Activated CD4-positive, alpha-beta memory T cell treated with anti-CD3 and anti-CD28 coated beads, Interleukin-2, amount 10 ng/mL, durations not matched to agents 7 days and 5 days (primary cell): ENCODE measurements around the gene WBP4. TPM values are rescaled to one million over a fixed set of nuclear protein-coding genes. Genes with fewer than 3 reads are reported as not detected.

Experiments
- CTCF ChIA-PET: fragments of 350-600 bp; sonication (Branson Sonifier 250); formaldehyde crosslinking; loops from one replicate; lab custom pipeline; 2021; ENCODE audit warnings: antibody characterized with exemption, inconsistent platforms; lab: Charles Lee
- POLR2A ChIA-PET: fragments of 350-600 bp; sonication (Branson Sonifier 250); formaldehyde crosslinking; loops from one replicate; lab custom pipeline; 2021; ENCODE audit warnings: antibody characterized with exemption; lab: Charles Lee
- DNase-seq: peaks from one replicate; pipeline ENCODE4 v3.0.0-alpha.2; 2020
- H3K27ac Mint-ChIP-seq: one replicate; pipeline ENCODE4 v1.8.0; 2021; ENCODE audit warnings: mild to moderate bottlenecking, mixed read lengths
- H3K27me3 Mint-ChIP-seq: one replicate; pipeline ENCODE4 v1.8.0; 2021; ENCODE audit warnings: mixed read lengths
- H3K36me3 Mint-ChIP-seq: one replicate; pipeline ENCODE4 v1.8.0; 2021; ENCODE audit warnings: low read depth, mixed read lengths
- H3K4me1 Mint-ChIP-seq: one replicate; pipeline ENCODE4 v1.8.0; 2021; ENCODE audit warnings: mixed read lengths
- H3K4me3 Mint-ChIP-seq: one replicate; pipeline ENCODE4 v1.8.0; 2021; ENCODE audit warnings: mild to moderate bottlenecking, mixed read lengths
- H3K9me3 Mint-ChIP-seq: one replicate; pipeline ENCODE4 v1.8.0; 2021; ENCODE audit warnings: mixed read lengths
- total RNA-seq, 2 experiments: library from RNA; stranded (reverse); gene quantifications; one replicate each; pipeline ENCODE4 v1.2.3, GENCODE V29; 2021

Gene WBP4
- total RNA-seq, 2 experiments from 2014 or later = 9.0 to 9.3 TPM

GRCh38 chr13:41052441-41052840 lies 8.9 kb upstream of the WBP4 start:
- ChIA-PET CTCF (interaction anchor here (0.7 to 3.9 kb wide), 7 partner anchors 22 to 170 kb away, joined by 3 to 28 read pairs (median 6); partner anchors contain the start of gene ELF1), POLR2A (interaction anchor here (11.9 kb wide), 1 partner anchor 35 kb away, joined by 147 read pairs; the partner anchor contains the start of gene ELF1)
- H3K36me3 Mint-ChIP-seq = peaks cover 15% of the 10 kb centered on the region
- no peaks in the 10 kb centered on the region for H3K27me3 Mint-ChIP-seq
- peaks cover 5% of the 10 kb centered on the region for H3K9me3 Mint-ChIP-seq
- DNase-seq = no peak
- no peak overlapping the region for H3K27ac Mint-ChIP-seq
- no peak overlapping the region for H3K4me3 Mint-ChIP-seq
- peaks cover 44% of the 10 kb centered on the region for H3K4me1 Mint-ChIP-seq

- peaks cover 50% of the 10 kb centered on the region for H3K4me1 Mint-ChIP-seq
- no peak overlapping the region for H3K27ac Mint-ChIP-seq
- H3K36me3 Mint-ChIP-seq = peaks cover 14% of the 10 kb centered on the region
- POLR2A ChIA-PET = interaction anchor here (1.1 to 11.9 kb wide), 3 partner anchors 36 to 79 kb away, joined by 4 to 147 read pairs (median 4); partner anchors contain the start of gene ELF1
- peaks cover 5% of the 10 kb centered on the region for H3K9me3 Mint-ChIP-seq
- no peak overlapping the region for H3K4me3 Mint-ChIP-seq
- no peaks in the 10 kb centered on the region for H3K27me3 Mint-ChIP-seq
- DNase-seq = no peak
- CTCF ChIA-PET = interaction anchor here (0.7 to 3.9 kb wide), 20 partner anchors 10 to 209 kb away, joined by 3 to 28 read pairs (median 7); partner anchors contain the start of gene ELF1
These were observed 7.9 kb upstream of the WBP4 start for GRCh38 chr13:41053384-41053826.

DNA sequence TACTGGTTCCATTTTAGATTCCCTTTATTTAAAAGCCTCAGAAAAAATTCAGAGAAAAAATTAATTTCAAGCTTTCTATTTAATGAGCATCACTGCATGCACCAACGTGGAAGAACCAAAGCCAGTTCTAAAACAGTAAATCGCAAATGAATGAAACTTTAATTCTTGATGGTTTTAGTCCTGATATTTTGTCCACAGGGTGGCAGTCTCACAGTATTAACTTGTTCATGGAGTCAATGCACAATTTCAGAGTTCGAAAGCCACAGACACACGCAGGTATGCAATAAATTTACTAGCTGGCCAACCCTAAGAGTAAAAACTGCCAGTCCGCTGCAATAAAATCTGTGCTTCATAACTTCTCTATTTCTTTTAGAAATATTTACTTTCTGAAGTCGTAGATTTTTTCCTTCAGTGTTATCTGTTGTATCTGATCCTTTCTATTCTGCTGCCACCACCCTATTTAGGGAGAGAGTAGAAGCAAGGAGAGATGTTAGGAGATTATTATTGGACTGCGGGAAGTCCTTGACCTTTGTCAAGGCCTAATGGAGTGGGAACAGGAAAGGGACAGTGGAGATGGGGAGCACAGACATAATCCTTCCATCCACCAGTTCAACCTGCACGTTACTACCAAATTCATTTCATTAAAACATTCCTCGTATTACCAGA lies 7.0 kb upstream of the WBP4 start:
- Mint-ChIP-seq H3K4me1 (peaks cover 58% of the 10 kb centered on the region), H3K27me3 (no peaks in the 10 kb centered on the region), H3K9me3 (no peaks in the 10 kb centered on the region), H3K27ac (no peak overlapping the region), H3K36me3 (peaks cover 6% of the 10 kb centered on the region), H3K4me3 (no peak overlapping the region)
- POLR2A ChIA-PET = interaction anchor here (0.7 to 11.9 kb wide), 5 partner anchors 37 to 133 kb away, joined by 3 to 147 read pairs (median 4); partner anchors contain the start of gene ELF1
- peak; percentile 38 for DNase-seq
- CTCF ChIA-PET = interaction anchor here (0.9 to 3.9 kb wide), 27 partner anchors 9 to 245 kb away, joined by 3 to 28 read pairs (median 5); partner anchors contain the start of gene ELF1

DNA sequence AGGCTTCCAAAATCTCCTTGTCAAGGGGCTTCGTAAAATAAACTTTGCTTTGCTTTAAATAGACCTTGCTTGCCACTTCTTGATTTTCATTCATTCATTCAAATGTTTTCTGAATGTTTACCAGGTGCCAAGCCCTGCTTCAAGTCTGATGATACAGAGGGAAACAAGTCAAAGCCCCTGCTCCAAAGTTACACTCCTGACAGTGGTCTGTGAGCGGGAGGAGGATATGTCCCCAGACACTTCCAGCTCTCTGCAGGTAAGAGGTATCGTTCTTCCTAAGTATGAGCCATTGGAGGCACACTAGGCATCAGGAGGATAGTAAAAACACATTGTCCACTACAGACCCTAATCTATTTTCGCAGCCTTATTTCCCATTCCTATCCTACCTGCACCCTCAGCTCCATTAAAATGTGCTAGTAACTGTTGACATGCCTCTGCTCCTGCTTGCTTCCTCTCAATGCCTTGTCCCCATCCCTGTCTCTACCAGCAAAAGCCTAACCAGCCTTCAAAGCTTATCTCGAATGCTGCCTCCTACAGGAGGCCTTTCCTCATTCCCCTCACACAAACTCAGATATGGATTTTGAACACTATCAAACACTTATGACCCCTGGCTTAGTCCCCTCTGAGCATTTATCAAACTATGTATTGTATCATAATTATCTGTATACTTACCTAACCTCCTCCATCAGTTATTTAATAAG lies 6.2 kb upstream of the WBP4 start:
- ChIA-PET POLR2A (interaction anchor here (0.7 to 11.9 kb wide), 3 partner anchors 38 to 133 kb away, joined by 3 to 147 read pairs (median 3); partner anchors contain the start of gene ELF1), CTCF (interaction anchor here (0.9 to 3.9 kb wide), 25 partner anchors 9 to 245 kb away, joined by 3 to 28 read pairs (median 5); partner anchors contain the start of gene ELF1)
- no peaks in the 10 kb centered on the region for H3K27me3 Mint-ChIP-seq
- peaks cover 60% of the 10 kb centered on the region for H3K4me1 Mint-ChIP-seq
- H3K27ac Mint-ChIP-seq = no peak overlapping the region
- no peak overlapping the region for H3K4me3 Mint-ChIP-seq
- no peaks in the 10 kb centered on the region for H3K9me3 Mint-ChIP-seq
- DNase-seq = no peak
- H3K36me3 Mint-ChIP-seq = peaks cover 2% of the 10 kb centered on the region

GRCh38 chr13:41056194-41056593 lies 5.1 kb upstream of the WBP4 start:
- CTCF ChIA-PET = interaction anchor here (0.8 to 3.9 kb wide), 6 partner anchors 37 to 140 kb away, joined by 3 to 28 read pairs (median 9); partner anchors contain the start of gene ELF1
- DNase-seq = no peak
- Mint-ChIP-seq H3K4me3 (no peak overlapping the region), H3K4me1 (peaks cover 53% of the 10 kb centered on the region), H3K27ac (no peak overlapping the region), H3K36me3 (peaks cover 11% of the 10 kb centered on the region), H3K9me3 (no peaks in the 10 kb centered on the region), H3K27me3 (no peaks in the 10 kb centered on the region)
- POLR2A ChIA-PET = interaction anchor here (1.5 to 11.9 kb wide), 2 partner anchors 39 to 134 kb away, joined by 3 to 147 read pairs; partner anchors contain the start of gene ELF1

DNA sequence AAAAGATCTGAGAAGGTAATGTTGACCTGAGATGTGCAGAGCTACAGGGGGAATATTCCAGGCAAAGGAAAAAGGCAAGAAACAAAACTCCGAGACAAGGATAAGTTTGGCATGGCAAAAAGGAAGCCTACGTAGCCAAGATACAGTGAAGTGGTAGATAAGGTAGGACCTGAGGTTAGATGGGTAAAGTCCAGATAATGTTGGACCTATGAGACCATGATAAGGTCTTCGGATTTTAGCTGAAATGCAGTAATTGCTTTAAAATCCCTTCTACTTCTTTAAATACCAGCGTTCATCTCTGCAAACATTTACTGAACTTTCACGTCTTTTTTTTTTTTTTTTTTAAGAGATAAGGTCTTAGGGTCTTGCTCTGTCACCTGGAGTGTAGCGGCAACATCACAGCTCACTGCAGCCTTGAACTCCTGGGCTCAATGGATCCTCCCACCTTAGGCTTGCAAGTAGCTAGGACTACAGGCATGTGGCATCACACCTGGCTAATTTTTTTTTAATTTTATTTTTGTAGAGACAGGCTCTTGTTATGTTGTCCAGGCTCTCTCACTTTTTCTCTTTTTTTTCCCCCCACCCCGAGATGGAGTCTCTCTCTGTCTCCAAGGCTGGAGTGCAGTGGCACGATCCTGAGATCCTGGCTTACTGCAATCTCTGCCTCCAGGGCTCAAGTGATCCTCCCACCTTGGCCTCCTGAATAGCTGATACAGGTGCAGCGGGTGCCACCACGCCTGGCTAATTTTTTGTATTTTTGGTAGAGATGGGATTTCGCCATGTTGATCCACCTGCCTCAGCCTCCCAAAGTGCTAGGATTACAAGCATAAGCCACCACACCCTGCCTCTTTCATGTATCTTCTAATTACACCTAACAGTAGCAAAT lies 4.2 kb upstream of the WBP4 start:
- peaks cover 51% of the 10 kb centered on the region for H3K4me1 Mint-ChIP-seq

DNA sequence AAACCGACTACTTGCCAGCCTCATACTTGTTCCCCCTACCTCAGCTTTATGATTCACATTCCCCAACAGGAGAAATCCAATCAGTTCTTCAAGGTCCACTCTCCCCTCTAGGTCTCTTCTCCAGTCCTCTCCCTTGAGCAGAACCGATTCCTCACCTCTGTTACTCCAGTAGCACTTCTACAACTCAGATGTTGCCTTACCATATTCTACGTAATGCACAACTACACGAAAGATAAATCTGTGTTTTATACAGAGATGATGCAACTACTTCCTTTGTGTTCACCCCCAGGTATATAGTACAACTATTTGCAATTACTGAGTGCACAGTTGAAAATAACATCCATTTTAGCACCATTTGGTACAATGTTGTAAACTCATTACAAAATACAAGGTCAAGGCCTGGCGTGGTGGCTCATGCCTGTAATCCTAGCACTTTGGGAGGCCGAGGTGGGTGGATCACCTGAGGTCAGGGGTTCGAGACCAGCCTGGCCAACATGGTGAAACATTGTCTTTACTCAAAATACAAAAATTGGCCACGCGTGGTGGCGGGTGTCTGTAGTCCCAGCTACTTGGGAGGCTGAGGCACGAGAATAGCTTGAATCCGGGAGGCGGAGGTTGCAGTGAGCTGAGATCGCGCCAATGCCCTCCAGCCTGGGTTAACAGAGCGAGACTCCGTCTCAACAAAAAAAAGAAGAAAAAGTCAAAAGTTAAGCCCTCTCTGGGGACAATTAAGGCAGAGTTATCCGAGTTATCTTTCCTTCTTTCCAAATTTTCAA lies 2.8 kb upstream of the WBP4 start:
- CTCF ChIA-PET = interaction anchor here (1.0 to 4.4 kb wide), 7 partner anchors 10 to 137 kb away, joined by 3 to 33 read pairs (median 7); partner anchors contain the start of genes ELF1 and KBTBD7
- DNase-seq = no peak
- Mint-ChIP-seq H3K4me1 (peaks cover 62% of the 10 kb centered on the region), H3K9me3 (no peaks in the 10 kb centered on the region), H3K4me3 (no peak overlapping the region), H3K27me3 (no peaks in the 10 kb centered on the region), H3K27ac (no peak overlapping the region), H3K36me3 (peaks cover 17% of the 10 kb centered on the region)
- POLR2A ChIA-PET = interaction anchor here (1.4 to 11.9 kb wide), 5 partner anchors 41 to 80 kb away, joined by 3 to 147 read pairs (median 13); partner anchors contain the start of gene ELF1

More for the DNA sequence above, 4.2 kb upstream of the WBP4 start:
- Mint-ChIP-seq H3K9me3 (no peaks in the 10 kb centered on the region), H3K27me3 (no peaks in the 10 kb centered on the region), H3K27ac (no peak overlapping the region), H3K4me3 (no peak overlapping the region), H3K36me3 (peaks cover 13% of the 10 kb centered on the region)
- ChIA-PET CTCF (interaction anchor here (0.7 to 4.4 kb wide), 4 partner anchors 38 to 109 kb away, joined by 3 to 33 read pairs (median 4); partner anchors contain the start of gene ELF1), POLR2A (interaction anchor here (0.7 to 11.9 kb wide), 2 partner anchors 40 to 300 kb away, joined by 3 to 147 read pairs; partner anchors contain the start of gene ELF1)
- no peak for DNase-seq

DNA sequence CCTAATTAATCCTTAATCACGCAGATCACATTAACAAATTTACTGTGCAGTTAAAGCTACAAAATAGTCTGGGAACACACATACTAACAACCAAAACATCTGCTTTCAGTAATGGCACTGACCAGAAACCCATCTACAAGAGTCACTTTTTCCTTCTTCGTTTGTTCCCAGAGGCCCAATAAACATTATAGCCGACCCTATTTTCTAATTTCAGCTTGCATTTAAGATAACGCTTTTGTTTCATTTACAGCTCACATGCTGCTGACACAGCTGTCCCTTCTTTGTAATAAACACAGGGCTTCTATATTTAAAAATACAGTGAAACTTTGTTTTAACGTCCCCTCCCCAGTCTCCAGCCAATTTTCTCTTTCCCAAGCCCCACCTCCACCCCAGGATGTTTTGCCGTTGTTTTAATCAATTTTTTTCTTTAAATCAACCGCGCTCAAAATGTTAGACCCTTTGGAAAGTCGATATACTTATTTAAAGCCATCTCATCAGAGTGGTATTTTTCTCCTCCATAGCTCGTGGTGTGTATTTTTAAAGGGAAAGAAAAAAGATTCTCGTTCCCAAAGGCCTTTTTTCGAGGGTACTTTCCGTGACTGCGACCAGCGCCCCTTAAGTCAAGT lies 1.7 kb upstream of the WBP4 start:
- no peak for DNase-seq
- Mint-ChIP-seq H3K36me3 (peaks cover 23% of the 10 kb centered on the region), H3K27ac (peak overlapping the region; percentile 91), H3K4me1 (peaks cover 58% of the 10 kb centered on the region), H3K9me3 (no peaks in the 10 kb centered on the region), H3K27me3 (no peaks in the 10 kb centered on the region), H3K4me3 (peak overlapping the region; percentile 95)
- ChIA-PET CTCF (interaction anchor here (0.9 to 4.4 kb wide), 11 partner anchors 9 to 163 kb away, joined by 3 to 33 read pairs (median 4); partner anchors contain the start of gene ELF1), POLR2A (interaction anchor here (0.6 to 11.9 kb wide), 10 partner anchors 19 to 138 kb away, joined by 3 to 147 read pairs (median 8); partner anchors contain the start of gene ELF1)

DNA sequence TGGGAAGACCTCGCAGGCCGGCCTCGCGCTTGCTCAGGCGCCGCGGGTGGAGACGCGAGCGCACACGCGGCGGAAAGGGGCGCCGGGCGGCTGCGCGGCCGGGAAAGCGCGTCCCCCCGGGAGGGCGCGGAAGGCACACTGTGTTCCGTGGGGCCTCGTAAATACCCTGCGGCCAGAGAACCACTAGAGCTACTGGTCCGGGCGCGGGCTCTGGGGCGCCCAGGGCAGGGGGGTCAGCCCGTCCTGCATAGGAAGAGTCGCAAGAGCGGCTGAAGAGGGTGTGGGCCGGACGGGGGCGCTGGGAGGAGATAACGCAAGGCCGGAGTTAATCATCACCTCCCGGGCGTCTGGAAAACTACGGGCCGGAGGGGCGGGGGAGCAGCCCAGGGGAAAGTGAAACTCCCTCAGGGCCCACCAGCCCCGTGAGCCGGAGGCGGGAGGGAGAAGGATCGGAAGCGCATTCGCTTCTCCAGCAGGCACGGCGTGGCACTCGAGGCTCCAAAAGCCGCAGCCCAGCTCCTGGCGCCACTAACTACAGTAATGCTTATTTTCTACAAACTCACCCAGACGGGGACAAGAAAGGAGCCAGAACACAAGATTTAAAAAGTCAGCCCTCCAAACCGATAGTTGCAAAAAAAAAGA lies 1.1 kb upstream of the WBP4 start:
- ChIA-PET POLR2A (interaction anchor here (0.6 to 11.9 kb wide), 19 partner anchors 20 to 1211 kb away, joined by 3 to 147 read pairs (median 4); partner anchors contain the start of genes AKAP11 and ELF1), CTCF (interaction anchor here (0.7 to 4.4 kb wide), 14 partner anchors 9 to 283 kb away, joined by 3 to 33 read pairs (median 4); partner anchors contain the start of gene ELF1)
- peak overlapping the region; percentile 91 for H3K27ac Mint-ChIP-seq
- H3K4me1 Mint-ChIP-seq = peaks cover 53% of the 10 kb centered on the region
- H3K9me3 Mint-ChIP-seq = no peaks in the 10 kb centered on the region
- peak overlapping the region; percentile 95 for H3K4me3 Mint-ChIP-seq
- H3K36me3 Mint-ChIP-seq = peaks cover 27% of the 10 kb centered on the region
- no peaks in the 10 kb centered on the region for H3K27me3 Mint-ChIP-seq
- DNase-seq = peak; percentile 70

DNA sequence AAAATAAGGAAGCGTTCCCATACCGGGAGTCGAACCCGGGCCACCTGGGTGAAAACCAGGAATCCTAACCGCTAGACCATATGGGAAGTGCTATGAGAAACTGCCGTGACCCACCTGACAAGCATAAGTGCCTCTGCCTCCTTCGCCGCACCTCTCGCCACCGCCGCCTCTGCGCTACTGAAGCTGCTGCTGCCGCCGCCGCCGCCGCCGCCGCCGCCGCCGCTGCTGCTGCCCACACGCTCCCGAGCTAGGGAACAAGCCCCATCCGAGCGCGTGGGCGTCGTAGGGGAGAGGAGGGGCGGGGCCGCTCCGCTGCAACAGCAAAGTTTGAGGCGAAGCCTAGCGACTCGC lies 610 bp upstream of the WBP4 start:
- Mint-ChIP-seq H3K27ac (peak overlapping the region; percentile 91), H3K4me3 (peak overlapping the region; percentile 95), H3K4me1 (peaks cover 50% of the 10 kb centered on the region), H3K36me3 (peaks cover 32% of the 10 kb centered on the region), H3K27me3 (no peaks in the 10 kb centered on the region), H3K9me3 (no peaks in the 10 kb centered on the region)
- CTCF ChIA-PET = interaction anchor here (0.7 to 4.4 kb wide), 15 partner anchors 8 to 378 kb away, joined by 3 to 33 read pairs (median 4); partner anchors contain the start of gene ELF1
- DNase-seq = peak; percentile 84
- POLR2A ChIA-PET = interaction anchor here (0.6 to 11.9 kb wide), 23 partner anchors 11 to 1211 kb away, joined by 3 to 147 read pairs (median 5); partner anchors contain the start of genes AKAP11, ELF1, KBTBD6 and MTRF1
